H1 (cell line): ENCODE measurements around the gene PRTN3.

Experiments used
- CBX5 ChIP-seq: fragments of 300-800, 300-1000 bp; sonication (generic); IDR thresholded peaks from 2 replicates; pipeline ENCODE4 v1.7.1; 2016; ENCODE audit warnings: antibody characterized with exemption, low read length, low read depth
- CHD1 ChIP-seq: IDR thresholded peaks from 2 replicates; pipeline ENCODE4 v1.6.1; 2012; ENCODE audit warnings: low read depth, low read length, improper control_type of control experiment
- CREB1 ChIP-seq: IDR thresholded peaks from 2 replicates; pipeline ENCODE4 v1.6.1; 2012; ENCODE audit warnings: inconsistent platforms
- CTCF ChIP-seq, 3 experiments: IDR thresholded peaks; 1 replicate in 2 of 3; 2 replicates in 1 of 3; pipeline versions ENCODE4 v1.5.1 to v1.6.1; 2011; ENCODE audit warnings: low read length in 3 of 3, mild to moderate bottlenecking in 3 of 3, inconsistent platforms in 2 of 3, low read depth in 1 of 3, moderate library complexity in 1 of 3; ENCODE audit not compliant: insufficient read depth in 1 of 3; ENCODE audit errors: control extremely low read depth in 1 of 3
- EGR1 ChIP-seq: IDR thresholded peaks from 2 replicates; pipeline ENCODE4 v1.6.1; 2011; ENCODE audit warnings: low read depth, low read length, borderline replicate concordance
- EP300 ChIP-seq, 2 experiments: IDR thresholded peaks; 1 replicate in 1 of 2; 2 replicates in 1 of 2; pipeline ENCODE4 v1.6.1; 2011 to 2012; ENCODE audit warnings: low read depth in 2 of 2, low read length in 2 of 2, mild to moderate bottlenecking in 2 of 2, borderline replicate concordance in 1 of 2, inconsistent platforms in 1 of 2, moderate library complexity in 1 of 2
- JUND ChIP-seq: IDR thresholded peaks from 2 replicates; pipeline ENCODE4 v1.6.1; 2011; ENCODE audit warnings: mild to moderate bottlenecking, improper control_type of control experiment, low read length
- KDM1A ChIP-seq: fragments of 200-600, 300-600 bp; sonication (generic); IDR thresholded peaks from 2 replicates; pipeline ENCODE4 v1.7.1; 2016; ENCODE audit warnings: mild to moderate bottlenecking, low read length, borderline replicate concordance
- POLR2AphosphoS5 ChIP-seq: IDR thresholded peaks from 2 replicates; pipeline ENCODE4 v1.6.1; 2011; ENCODE audit warnings: low read depth, low read length
- RXRA ChIP-seq: IDR thresholded peaks from 2 replicates; pipeline ENCODE4 v1.6.1; 2011; ENCODE audit warnings: low read depth, mild to moderate bottlenecking, low read length, moderate library complexity; ENCODE audit not compliant: insufficient read depth
- TAF7 ChIP-seq: optimal IDR thresholded peaks from 2 replicates; pipeline ENCODE3; 2011; ENCODE audit warnings: low read depth, mild to moderate bottlenecking, inconsistent platforms, low read length, moderate library complexity, borderline replicate concordance
- ZNF274 ChIP-seq: IDR thresholded peaks from 2 replicates; pipeline ENCODE4 v1.7.0; 2012; ENCODE audit warnings: low read length, borderline replicate concordance; ENCODE audit errors: extremely low read depth

DNA sequence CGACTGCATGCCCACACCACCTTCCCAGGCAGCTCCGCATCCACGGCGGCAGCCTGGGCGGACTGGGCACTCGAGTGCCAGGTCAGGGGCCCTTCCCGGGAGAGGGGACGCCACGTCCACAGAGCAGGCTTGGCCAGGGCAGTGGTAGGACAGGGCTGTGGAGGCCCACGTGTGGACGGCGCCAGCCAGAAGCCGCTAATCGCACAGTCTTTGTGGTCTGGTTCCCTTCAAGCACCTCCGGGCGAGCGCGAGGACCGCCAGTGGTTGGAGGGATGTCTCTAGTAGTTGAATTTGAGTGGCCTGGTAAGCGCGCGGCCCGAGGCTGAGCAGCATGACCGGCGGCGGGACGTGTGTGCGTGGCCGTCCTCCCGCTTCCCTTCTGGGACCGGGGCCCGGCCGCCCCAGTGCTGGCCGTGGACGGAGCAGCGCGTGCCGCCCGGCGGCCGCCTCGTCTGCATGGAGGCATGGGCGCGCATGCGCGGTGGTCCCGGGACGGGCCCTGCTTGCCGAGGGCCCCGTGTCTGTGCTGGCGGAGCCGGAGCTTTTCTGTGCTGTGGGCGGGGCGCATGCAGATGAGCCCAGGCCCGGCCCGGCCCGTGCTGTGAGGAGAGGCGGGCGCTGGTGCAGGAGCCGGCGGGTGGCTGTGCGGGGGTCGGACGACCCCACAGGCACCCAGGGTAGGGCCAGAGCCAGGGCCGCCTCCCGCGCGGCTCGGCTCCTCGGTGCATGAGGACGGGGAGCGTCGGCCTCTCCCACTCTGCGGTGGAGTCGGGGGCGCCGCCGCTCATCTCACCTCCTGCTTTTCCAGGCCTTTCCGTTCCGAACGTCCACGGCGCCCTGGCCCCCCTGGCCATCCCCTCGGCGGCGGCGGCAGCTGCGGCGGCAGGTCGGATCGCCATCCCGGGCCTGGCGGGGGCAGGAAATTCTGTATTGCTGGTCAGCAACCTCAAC, 34.9 kb upstream of the PRTN3 start:
- TF ChIP-seq CHD1 (no peak), CTCF (IDR thresholded peaks at IDR 0.05; ENCODE audit: control extremely low read depth in 1 of 3, insufficient read depth in 1 of 3, low read depth in 1 of 3, low read length in 3 of 3) (no peak), EP300 (IDR thresholded peaks at IDR 0.05; ENCODE audit: borderline replicate concordance in 1 of 2, low read depth in 2 of 2, low read length in 2 of 2) (no peak), EGR1 (no peak), TAF7 (no peak), JUND (no peak), CBX5 (no peak), POLR2AphosphoS5 (peak; percentile 30), ZNF274 (no peak), RXRA (no peak), KDM1A (no peak), CREB1 (no peak)
